GM23338 (cell line): ENCODE results near the gene COL4A1. TPM values are rescaled to one million over a fixed set of nuclear protein-coding genes. Genes with fewer than 3 reads are reported as not detected.
A peak's percentile ranks its signal among the peaks of the same experiment; 100 is the strongest.

Experiments used
- ATAC-seq: fragments of 200-7000 bp; cut with Tn5 transposase; 3 replicates; pipeline ENCODE4 v1.9.1; 2020
- DNase-seq: peaks from one replicate; pipeline ENCODE4 v3.0.0-alpha.2; 2015; ENCODE audit warnings: low spot score
- H2AFZ ChIP-seq: fragments of 200-600 bp; sonication (generic); 2 replicates; pipeline ENCODE4 v1.8.0; 2016; ENCODE audit warnings: antibody characterized with exemption, mild to moderate bottlenecking, moderate library complexity
- H3F3A ChIP-seq: fragments of 200-600 bp; sonication (generic); replicated peaks from 2 replicates; pipeline ENCODE4 v1.8.0; 2017; ENCODE audit warnings: antibody characterized with exemption, mixed run types, low read depth
- H3K27ac ChIP-seq: fragments of 200-600 bp; sonication (generic); 2 replicates; pipeline ENCODE4 v1.6.1; 2016; ENCODE audit warnings: low read depth
- H3K27me3 ChIP-seq: fragments of 200-600 bp; sonication (generic); 2 replicates; pipeline ENCODE4 v1.8.0; 2016; ENCODE audit warnings: mild to moderate bottlenecking, mixed run types, moderate library complexity; ENCODE audit not compliant: insufficient read depth
- H3K36me3 ChIP-seq: fragments of 200-600 bp; sonication (generic); 2 replicates; pipeline ENCODE4 v1.8.0; 2016; ENCODE audit warnings: mild to moderate bottlenecking; ENCODE audit not compliant: insufficient read depth
- H3K4me1 ChIP-seq: fragments of 200-600 bp; sonication (generic); 2 replicates; pipeline ENCODE4 v1.8.0; 2016; ENCODE audit warnings: mild to moderate bottlenecking, moderate library complexity; ENCODE audit not compliant: insufficient read depth
- H3K4me2 ChIP-seq: fragments of 200-600 bp; sonication (generic); 2 replicates; pipeline ENCODE4 v1.7.1; 2017; ENCODE audit warnings: mixed run types
- H3K4me3 ChIP-seq: fragments of 200-600 bp; sonication (generic); 2 replicates; pipeline ENCODE4 v1.6.1; 2016; ENCODE audit warnings: mixed run types
- H3K79me2 ChIP-seq: fragments of 200-600 bp; sonication (generic); replicated peaks from 2 replicates; pipeline ENCODE4 v1.8.0; 2017; ENCODE audit warnings: mild to moderate bottlenecking; ENCODE audit not compliant: insufficient read depth
- H3K9me2 ChIP-seq: fragments of 200-600 bp; sonication (generic); 2 replicates; pipeline ENCODE4 v1.8.0; 2017; ENCODE audit not compliant: insufficient read depth
- H4K20me1 ChIP-seq: fragments of 200-600 bp; sonication (generic); replicated peaks from 2 replicates; pipeline ENCODE4 v1.8.0; 2017; ENCODE audit warnings: mild to moderate bottlenecking; ENCODE audit not compliant: insufficient read depth
- H3K27ac Mint-ChIP-seq: 2 replicates; pipeline ENCODE4 v1.8.0; 2020; ENCODE audit warnings: inconsistent platforms, mild to moderate bottlenecking, moderate library complexity, mixed read lengths
- H3K27me3 Mint-ChIP-seq: 3 replicates; pipeline ENCODE4 v1.8.0; 2022; ENCODE audit warnings: low read depth, mild to moderate bottlenecking, moderate library complexity, mixed read lengths, inconsistent platforms; ENCODE audit not compliant: insufficient read depth, poor library complexity
- H3K36me3 Mint-ChIP-seq: 3 replicates; pipeline ENCODE4 v1.8.0; 2021; ENCODE audit warnings: low read depth, mild to moderate bottlenecking, inconsistent platforms, moderate library complexity, mixed read lengths
- H3K4me1 Mint-ChIP-seq: 3 replicates; pipeline ENCODE4 v1.8.0; 2020; ENCODE audit warnings: mild to moderate bottlenecking, inconsistent platforms, mixed read lengths
- H3K4me3 Mint-ChIP-seq: 3 replicates; pipeline ENCODE4 v1.8.0; 2021; ENCODE audit warnings: moderate library complexity, mild to moderate bottlenecking, inconsistent platforms, mixed read lengths
- H3K9me3 Mint-ChIP-seq: 3 replicates; pipeline ENCODE4 v1.8.0; 2020; ENCODE audit warnings: moderate library complexity, mild to moderate bottlenecking, inconsistent platforms, mixed read lengths
- CREB1 ChIP-seq: fragments of 250-450 bp; sonication (Bioruptor Pico); IDR thresholded peaks from 2 replicates; pipeline ENCODE4 v1.5.0; 2020; ENCODE audit warnings: low read depth, mild to moderate bottlenecking, moderate library complexity
- CTCF ChIP-seq, 2 experiments: fragments of 200-600 bp in 1 of 2; sonication (generic) in 1 of 2; conservative IDR thresholded peaks; 2 replicates each; pipeline versions ENCODE4 v1.5.1 to v1.6.1; 2016 to 2017; ENCODE audit warnings: antibody characterized with exemption in 2 of 2, low read depth in 2 of 2, mild to moderate bottlenecking in 2 of 2, moderate library complexity in 1 of 2
- ETS1 ChIP-seq: IDR thresholded peaks from 2 replicates; pipeline ENCODE4 v1.6.1; 2016; ENCODE audit warnings: antibody characterized with exemption
- EZH2phosphoT487 ChIP-seq: fragments of 200-600 bp; sonication (generic); IDR thresholded peaks from one replicate; pipeline ENCODE4 v1.8.1; 2018; ENCODE audit warnings: antibody characterized with exemption; ENCODE audit not compliant: unreplicated experiment
- JUNB ChIP-seq: IDR thresholded peaks from one replicate; pipeline ENCODE4 v1.6.1; 2016; ENCODE audit warnings: antibody characterized with exemption; ENCODE audit not compliant: unreplicated experiment
- NANOG ChIP-seq: IDR thresholded peaks from 2 replicates; pipeline ENCODE4 v1.6.1; 2016; ENCODE audit warnings: antibody characterized with exemption, borderline replicate concordance
- POLR2AphosphoS5 ChIP-seq: IDR thresholded peaks from 2 replicates; pipeline ENCODE4 v1.6.1; 2016; ENCODE audit warnings: antibody characterized with exemption, low read depth
- REST ChIP-seq: IDR thresholded peaks from one replicate; pipeline ENCODE4 v1.6.1; 2018; ENCODE audit warnings: antibody characterized with exemption; ENCODE audit not compliant: unreplicated experiment
- ZNF114 ChIP-seq: fragments of 250-450 bp; sonication (Bioruptor Pico); IDR thresholded peaks from 2 replicates; pipeline ENCODE4 v1.5.0; 2020; ENCODE audit warnings: mild to moderate bottlenecking, moderate library complexity
- ZNF331 ChIP-seq: fragments of 250-450 bp; sonication (Bioruptor Pico); IDR thresholded peaks from 2 replicates; pipeline ENCODE4 v1.5.0; 2020; ENCODE audit warnings: low read depth, mild to moderate bottlenecking, moderate library complexity
- ZNF462 ChIP-seq: fragments of 250-450 bp; sonication (Bioruptor Pico); IDR thresholded peaks from 2 replicates; pipeline ENCODE4 v1.5.0; 2020; ENCODE audit warnings: mild to moderate bottlenecking, moderate library complexity
- polyA plus RNA-seq: library from polyadenylated mRNA; unstranded; fragments of >200 nt; fragmentation: Nextera tagmentation; extraction: Ambion mirVana; gene quantifications from 2 replicates; pipeline ENCODE4 v1.2.1, GENCODE V29; 2016
- total RNA-seq: library from RNA; depleted of rRNA; stranded (reverse); fragments of >200 nt; shearing (Covaris generic); gene quantifications from 2 replicates; pipeline ENCODE4 v1.2.3, GENCODE V29; 2014

The COL4A1 gene
- total and polyA plus RNA-seq, 2 experiments from 2014 or later = 39.1 to 110 TPM

- no peaks in the 10 kb centered on the region for H3K9me3 Mint-ChIP-seq
- peaks cover 14% of the 10 kb centered on the region for H3K36me3 Mint-ChIP-seq
- Histone ChIP-seq H3K79me2 (peaks cover 48% of the 10 kb centered on the region), H3K4me3 (no peak overlapping the region), H3K4me2 (no peak overlapping the region), H4K20me1 (peaks cover 11% of the 10 kb centered on the region), H3K4me1 (peaks cover 30% of the 10 kb centered on the region), H3K27me3 (no peaks in the 10 kb centered on the region), H3F3A (no peaks in the 10 kb centered on the region), H3K9me2 (no peaks in the 10 kb centered on the region), H3K36me3 (no peaks in the 10 kb centered on the region; the same call in 1 of the 2 replicates), H3K27ac (peak overlapping the region; percentile 39), H2AFZ (no peak overlapping the region)
- H3K27me3 Mint-ChIP-seq = peaks cover 4% of the 10 kb centered on the region
- ATAC-seq (peak; percentile 45), DNase-seq (no peak)
- TF ChIP-seq ZNF331 = no peak
- TF ChIP-seq REST = no peak
- TF ChIP-seq ZNF114 = no peak
- no peak for TF ChIP-seq CREB1 (CRISPR knock-in tag)
- no peak for TF ChIP-seq ZNF462 (CRISPR knock-in tag)
- TF ChIP-seq NANOG = no peak
- TF ChIP-seq ETS1 = no peak
- no peak for TF ChIP-seq CTCF (conservative IDR thresholded peaks at IDR 0.05; ENCODE audit: low read depth in 2 of 2)
- TF ChIP-seq POLR2AphosphoS5 = no peak
- TF ChIP-seq EZH2phosphoT487 = no peak
- TF ChIP-seq JUNB = no peak
- H3K4me3 Mint-ChIP-seq = no peak overlapping the region
- peak overlapping the region; percentile 49; the same call in 1 of the 2 replicates for H3K27ac Mint-ChIP-seq
- peaks cover 47% of the 10 kb centered on the region for H3K4me1 Mint-ChIP-seq
Observed at GRCh38 chr13:110338441-110339101, 31.6 kb upstream of the COL4A1 start.
